ENCODE data around the gene EPB41L2. TPM values are rescaled to one million over a fixed set of nuclear protein-coding genes. Genes with fewer than 3 reads are reported as not detected.

EPB41L2 gene
- total RNA-seq, 1 experiment from 2014 or later: 91.7 TPM

DNA sequence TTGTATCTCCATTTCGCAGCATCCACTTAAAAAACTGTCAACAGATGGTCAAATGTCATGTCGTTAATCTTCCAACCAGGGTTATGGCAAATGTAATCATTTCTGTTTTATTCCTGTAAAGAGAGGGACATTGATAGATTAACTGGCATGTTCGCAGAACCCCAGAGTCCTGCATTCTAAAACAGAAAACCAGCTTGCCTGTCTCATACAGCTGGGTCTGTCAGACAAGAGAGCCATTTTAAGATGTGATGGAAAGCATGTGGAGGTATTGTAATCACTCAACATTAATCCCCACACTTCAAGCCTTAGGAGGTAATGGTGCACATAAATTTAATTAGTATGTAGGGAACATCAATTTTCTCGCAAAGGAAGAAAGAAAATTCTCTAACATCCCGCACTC, 231.4 kb downstream of the EPB41L2 start:
- H3K27ac Mint-ChIP-seq (ENCODE audit: unreplicated experiment): no peak overlapping the region
- peaks cover 18% of the 10 kb centered on the region for H3K36me3 Mint-ChIP-seq (ENCODE audit: insufficient read depth, unreplicated experiment)
- H3K27me3 ChIP-seq (replicated peaks; ENCODE audit: control insufficient read depth, insufficient read depth, low read length): no peaks in the 10 kb centered on the region
- H3K4me1 ChIP-seq: peaks cover 24% of the 10 kb centered on the region
- CTCF ChIA-PET: no interaction called here
- H3K4me3 Mint-ChIP-seq (ENCODE audit: unreplicated experiment): no peak overlapping the region
- no peaks in the 10 kb centered on the region for H3K9me3 Mint-ChIP-seq (ENCODE audit: unreplicated experiment)
- BruUV-seq (replicated peaks): no TSS peak
- no peak for DNase-seq
- no peaks in the 10 kb centered on the region for H3K27me3 Mint-ChIP-seq (ENCODE audit: insufficient read depth, unreplicated experiment)
- POLR2A ChIA-PET: no interaction called here
- H3K9me3 ChIP-seq: no peaks in the 10 kb centered on the region
- intact Hi-C loops (cut with micrococcal nuclease; ENCODE audit: unreplicated experiment): no loop called here
- peaks cover 4% of the 10 kb centered on the region for H3K36me3 ChIP-seq (ENCODE audit: control insufficient read depth, insufficient read depth, low read length)
- TF ChIP-seq CTCF (IDR thresholded peaks at IDR 0.05; ENCODE audit: insufficient read depth in 1 of 2, low read depth in 1 of 2, low read length in 1 of 2, severe bottlenecking in 1 of 2, unreplicated experiment in 1 of 2): no peak
- no peak overlapping the region for H3K4me3 ChIP-seq (ENCODE audit: low read depth, low read length)
- peaks cover 12% of the 10 kb centered on the region for H3K4me1 Mint-ChIP-seq (ENCODE audit: low read depth, unreplicated experiment)

- Mint-ChIP-seq H3K27me3 (ENCODE audit: insufficient read depth, unreplicated experiment) (no peaks in the 10 kb centered on the region), H3K27ac (ENCODE audit: unreplicated experiment) (no peak overlapping the region), H3K9me3 (ENCODE audit: unreplicated experiment) (no peaks in the 10 kb centered on the region), H3K4me3 (ENCODE audit: unreplicated experiment) (no peak overlapping the region), H3K4me1 (ENCODE audit: low read depth, unreplicated experiment) (peaks cover 27% of the 10 kb centered on the region), H3K36me3 (ENCODE audit: insufficient read depth, unreplicated experiment) (peaks cover 18% of the 10 kb centered on the region)
- DNase-seq: no peak
- no peak for TF ChIP-seq CTCF (IDR thresholded peaks at IDR 0.05; ENCODE audit: insufficient read depth in 1 of 2, low read depth in 1 of 2, low read length in 1 of 2, severe bottlenecking in 1 of 2, unreplicated experiment in 1 of 2)
- H3K4me1 ChIP-seq: peaks cover 46% of the 10 kb centered on the region
- POLR2A ChIA-PET: no interaction called here
- H3K36me3 ChIP-seq (ENCODE audit: control insufficient read depth, insufficient read depth, low read length): peaks cover 4% of the 10 kb centered on the region
- no peaks in the 10 kb centered on the region for H3K27me3 ChIP-seq (replicated peaks; ENCODE audit: control insufficient read depth, insufficient read depth, low read length)
- intact Hi-C loops (cut with micrococcal nuclease; ENCODE audit: unreplicated experiment): loop anchor here (5.0 kb wide), 1 partner anchor 42 kb away; no protein-coding TSS in a partner anchor
- no TSS peak for BruUV-seq (replicated peaks)
- H3K4me3 ChIP-seq (ENCODE audit: low read depth, low read length): no peak overlapping the region
- no peaks in the 10 kb centered on the region for H3K9me3 ChIP-seq
- CTCF ChIA-PET: no interaction called here
These were observed 233.6 kb downstream of the EPB41L2 start for GRCh38 chr6:130829333-130829910.

- Mint-ChIP-seq H3K4me3 (ENCODE audit: unreplicated experiment) (peak within 1 kb of the TSS; percentile 67), H3K36me3 (ENCODE audit: insufficient read depth, unreplicated experiment) (peaks cover 22% of the 10 kb centered on the region), H3K27ac (ENCODE audit: unreplicated experiment) (peak within 1 kb of the TSS; percentile 21), H3K9me3 (ENCODE audit: unreplicated experiment) (no peaks in the 10 kb centered on the region), H3K4me1 (ENCODE audit: low read depth, unreplicated experiment) (peaks cover 36% of the 10 kb centered on the region), H3K27me3 (ENCODE audit: insufficient read depth, unreplicated experiment) (no peaks in the 10 kb centered on the region)
- peak; percentile 68 to 69 for DNase-seq
- CTCF ChIA-PET: interaction anchor here (0.7 to 1.1 kb wide), 3 partner anchors 9 to 119 kb away, joined by 3 read pairs; no protein-coding TSS in a partner anchor
- peaks cover 2% of the 10 kb centered on the region for H3K36me3 ChIP-seq (ENCODE audit: control insufficient read depth, insufficient read depth, low read length)
- peak in 1 of 2 experiments; percentile 8 for TF ChIP-seq CTCF (IDR thresholded peaks at IDR 0.05; ENCODE audit: insufficient read depth in 1 of 2, low read depth in 1 of 2, low read length in 1 of 2, severe bottlenecking in 1 of 2, unreplicated experiment in 1 of 2)
- H3K4me3 ChIP-seq (ENCODE audit: low read depth, low read length): peak within 1 kb of the TSS; percentile 47
- H3K27me3 ChIP-seq (replicated peaks; ENCODE audit: control insufficient read depth, insufficient read depth, low read length): no peaks in the 10 kb centered on the region
- POLR2A ChIA-PET: interaction anchor here (0.6 kb wide), 2 partner anchors 44 to 461 kb away, joined by 3 read pairs; partner anchors contain the start of gene TMEM200A
- H3K4me1 ChIP-seq: peaks cover 48% of the 10 kb centered on the region
- BruUV-seq (replicated peaks): TSS peak; percentile 45
- intact Hi-C loops (cut with micrococcal nuclease; ENCODE audit: unreplicated experiment): loop anchor here (1.0 to 5.0 kb wide), 3 partner anchors 12 to 40 kb away; no protein-coding TSS in a partner anchor
- no peaks in the 10 kb centered on the region for H3K9me3 ChIP-seq
These were observed 235.5 kb downstream of the EPB41L2 start, which contains the start of gene SMLR1 for GRCh38 chr6:130827247-130828149. Gene SMLR1, plus strand, starts transcription at chr6:130827406. Its CDS starts 8 bp downstream, at chr6:130827414.

Measured in Caco-2 (cell line).